HG03095 (cell line): Measurements from ENCODE around the gene NPPB.

Experiments
- ATAC-seq: cut with Tn5 transposase; IDR thresholded peaks from one replicate; pipeline ENCODE4 v1.9.1; 2021; ENCODE audit warnings: moderate library complexity; ENCODE audit not compliant: unreplicated experiment

Gene NPPB

DNA sequence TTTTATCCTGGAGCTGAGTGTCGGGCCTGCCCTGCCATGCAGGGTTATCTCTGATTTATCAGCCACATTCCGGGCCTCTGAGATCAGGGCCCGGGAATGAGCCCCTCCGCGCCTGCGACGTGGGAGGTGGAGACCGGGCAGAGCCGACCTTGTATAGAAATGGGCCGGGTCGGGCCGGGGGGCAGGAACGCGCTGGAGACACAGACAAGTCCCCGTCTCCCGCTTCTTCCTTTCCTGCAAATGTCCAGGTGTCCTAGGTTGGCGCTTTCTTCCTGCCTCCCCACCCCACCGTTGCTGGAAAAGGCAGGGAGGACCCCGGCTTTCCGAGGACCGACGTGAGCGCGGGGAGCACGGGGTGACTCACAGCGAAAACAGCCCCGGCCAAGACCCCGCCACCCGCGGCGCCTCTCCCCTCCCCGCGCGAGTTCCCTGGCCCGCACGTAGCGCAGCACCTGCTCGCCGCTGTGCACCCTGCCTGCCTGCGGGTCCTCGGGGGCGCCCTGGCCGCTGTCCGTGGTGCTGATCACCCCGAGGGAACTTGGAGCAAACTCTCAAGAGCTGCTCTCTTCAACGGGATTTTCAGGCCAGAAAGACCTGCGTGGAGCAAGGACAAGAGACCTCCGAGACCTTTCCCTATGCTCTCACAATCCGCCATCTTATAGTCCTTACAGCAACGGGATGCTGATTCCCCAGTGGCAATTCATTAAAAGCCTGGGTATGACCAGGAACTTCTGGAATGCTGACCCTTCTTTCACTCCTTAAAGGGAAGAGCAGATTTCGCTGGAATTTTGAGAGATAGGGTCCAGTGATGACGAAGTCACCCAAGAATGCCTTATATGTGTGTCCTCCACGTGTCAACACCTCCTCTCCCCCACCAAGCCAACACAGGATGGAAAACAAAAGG lies 475 bp upstream of the NPPB start:
- no peak for ATAC-seq

DNA sequence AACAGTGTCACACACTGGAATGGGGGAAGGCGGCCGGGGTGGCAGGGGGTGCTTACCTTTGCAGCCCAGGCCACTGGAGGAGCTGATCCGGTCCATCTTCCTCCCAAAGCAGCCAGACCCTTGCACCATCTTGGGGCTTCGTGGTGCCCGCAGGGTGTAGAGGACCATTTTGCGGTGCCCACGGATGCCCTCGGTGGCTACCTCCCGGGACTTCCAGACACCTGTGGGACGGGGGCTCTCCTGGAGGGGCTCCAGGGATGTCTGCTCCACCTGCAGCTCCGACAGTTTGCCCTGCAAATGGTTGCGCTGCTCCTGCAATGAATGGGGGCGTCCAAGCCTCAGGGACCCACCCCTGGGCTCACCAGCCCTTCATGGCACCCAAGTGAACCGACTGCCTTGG lies 587 bp downstream of the NPPB start:
- ATAC-seq, result no peak

DNA sequence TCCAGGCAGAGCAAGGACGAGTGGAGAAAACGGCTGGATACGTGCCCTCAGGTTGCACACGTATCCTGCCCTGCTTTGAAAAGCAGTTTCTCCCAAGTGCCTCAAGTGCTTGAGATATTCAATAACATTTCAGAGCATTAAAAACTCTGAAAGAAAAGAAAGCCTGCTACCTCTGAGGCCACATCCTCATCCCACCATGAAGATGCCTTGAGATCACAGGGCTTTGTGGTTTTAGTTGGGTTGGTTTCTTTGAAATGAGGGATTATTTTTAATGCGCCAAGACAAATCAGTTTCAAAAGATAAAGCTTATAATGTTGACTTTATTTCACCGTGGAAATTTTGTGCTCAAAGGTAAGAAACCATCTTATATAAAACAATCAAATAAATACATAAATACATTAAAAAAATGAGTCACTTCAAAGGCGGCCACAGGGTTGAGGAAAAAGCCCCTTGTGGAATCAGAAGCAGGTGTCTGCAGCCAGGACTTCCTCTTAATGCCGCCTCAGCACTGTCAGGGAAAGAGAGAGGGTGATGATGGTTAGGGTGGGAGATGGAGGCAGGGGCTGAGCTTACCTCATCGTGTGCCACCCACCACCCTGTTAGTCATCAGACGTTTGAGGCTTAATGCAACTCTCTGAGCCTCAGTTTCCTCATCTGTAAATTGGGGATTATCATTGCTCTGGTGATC lies 1.4 kb downstream of the NPPB start:
- ATAC-seq, result no peak

DNA sequence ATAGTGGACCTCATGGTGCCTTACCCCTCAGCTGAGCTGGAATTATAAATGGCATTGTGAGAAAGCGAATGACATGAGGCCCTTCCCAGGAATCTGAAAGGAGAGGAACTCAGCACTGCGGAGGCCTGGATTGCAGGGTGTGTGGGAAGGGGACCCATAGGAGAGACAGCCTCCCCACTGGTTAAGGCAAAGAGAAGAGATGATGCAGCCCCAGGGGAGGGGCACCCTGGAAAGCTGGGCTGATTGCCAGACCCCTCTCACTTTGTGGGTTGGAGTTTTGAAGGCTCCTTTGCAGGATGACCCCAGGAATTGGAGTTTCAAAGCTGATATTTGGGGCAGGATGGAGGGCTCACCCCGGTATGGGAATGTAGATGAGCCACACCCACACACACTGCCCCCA lies 2.0 kb downstream of the NPPB start:
- no peak for ATAC-seq

DNA sequence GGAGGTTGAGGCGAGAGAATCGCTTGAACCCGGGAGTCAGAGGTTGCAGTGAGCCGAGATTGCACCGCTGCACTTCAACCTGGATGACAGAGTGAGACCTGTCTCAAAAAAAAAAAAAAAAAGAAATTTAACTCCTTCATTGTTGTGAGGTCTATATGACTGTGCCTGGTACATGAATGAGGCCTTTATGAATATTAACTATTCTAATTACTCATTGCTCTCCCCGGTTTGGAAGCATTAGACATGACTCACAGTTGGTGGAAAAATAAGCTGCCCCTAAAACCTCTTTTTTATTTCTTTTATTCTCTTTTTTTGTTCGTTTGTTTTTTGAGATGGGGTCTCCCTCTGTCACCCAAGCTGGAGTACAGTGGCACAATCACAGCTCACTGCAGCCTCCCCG lies 3.3 kb downstream of the NPPB start:
- no peak for ATAC-seq

DNA sequence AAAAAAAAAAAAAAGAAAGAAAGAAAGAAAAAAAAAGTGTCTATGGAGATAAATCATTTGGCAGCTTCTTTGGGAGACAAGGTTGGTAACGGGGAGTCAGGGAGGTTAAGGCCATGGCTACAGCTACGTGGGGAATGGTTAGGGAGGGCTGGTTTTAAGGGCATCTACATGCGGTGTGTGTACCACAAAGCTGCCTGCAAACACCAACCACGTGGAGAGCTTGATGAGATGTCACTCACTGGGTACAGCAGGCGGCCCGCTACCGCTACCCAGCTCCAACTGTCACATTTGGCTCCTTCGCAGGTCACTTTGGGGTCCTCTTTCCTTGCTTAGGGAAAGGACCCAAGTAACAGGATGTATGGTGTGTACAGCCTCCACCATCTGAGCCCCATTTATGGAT lies 4.2 kb downstream of the NPPB start:
- no peak for ATAC-seq

DNA sequence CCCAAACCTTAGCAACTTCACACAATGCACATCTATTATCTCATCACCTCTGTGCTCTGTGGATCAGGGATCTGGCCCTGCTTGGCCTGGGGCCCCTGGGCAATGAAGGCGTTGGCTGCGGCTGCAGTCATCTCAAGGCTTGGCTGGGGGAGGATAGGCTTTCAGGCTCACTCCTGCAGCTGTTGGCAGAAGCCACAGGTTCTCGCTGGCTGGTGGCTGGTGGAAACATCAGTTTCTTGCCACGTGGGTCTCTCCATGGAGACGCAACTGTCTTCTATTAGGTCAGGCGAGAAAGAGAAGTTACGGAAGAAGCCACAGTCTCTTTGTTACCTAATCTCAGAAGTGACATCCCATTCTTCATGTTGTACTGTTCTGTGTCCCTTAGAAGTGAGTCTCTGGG lies 7.6 kb downstream of the NPPB start:
- ATAC-seq, result no peak

DNA sequence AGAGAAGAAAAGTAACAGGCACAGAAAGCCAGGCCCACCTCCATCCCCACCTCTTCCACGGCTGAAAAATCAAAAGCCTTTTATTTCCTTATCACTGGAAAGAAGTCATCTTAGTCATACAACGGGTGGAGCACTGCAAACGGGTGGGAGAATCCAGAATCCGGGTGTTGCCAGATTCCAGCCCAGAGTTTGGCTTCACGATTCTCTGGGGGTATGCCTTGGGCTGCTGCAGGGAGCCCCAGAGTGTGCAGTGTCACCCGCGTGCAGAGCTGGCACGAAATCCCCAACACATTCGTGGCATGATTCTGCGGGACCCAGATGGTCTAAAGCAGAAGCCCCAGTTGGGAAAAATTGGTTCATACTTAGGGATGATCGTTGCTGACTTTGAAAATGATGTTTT lies 8.6 kb downstream of the NPPB start:
- no peak for ATAC-seq

DNA sequence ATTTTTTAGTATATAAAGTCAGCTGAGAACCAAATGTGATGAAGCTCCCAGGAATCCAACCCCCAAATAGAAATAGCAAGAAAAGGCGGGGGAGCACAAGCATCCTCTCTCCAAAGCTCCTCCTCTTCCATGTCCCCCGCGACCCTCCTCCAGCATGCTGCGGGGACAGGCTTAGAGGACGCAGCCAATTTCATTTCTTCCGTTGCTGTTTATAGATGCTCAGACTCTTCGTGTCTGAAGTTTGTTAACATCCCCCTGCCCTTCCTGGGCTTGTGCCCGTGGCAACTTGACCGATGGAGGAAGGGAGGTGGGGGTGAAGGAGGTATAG lies 10.4 kb downstream of the NPPB start:
- ATAC-seq, result no peak

DNA sequence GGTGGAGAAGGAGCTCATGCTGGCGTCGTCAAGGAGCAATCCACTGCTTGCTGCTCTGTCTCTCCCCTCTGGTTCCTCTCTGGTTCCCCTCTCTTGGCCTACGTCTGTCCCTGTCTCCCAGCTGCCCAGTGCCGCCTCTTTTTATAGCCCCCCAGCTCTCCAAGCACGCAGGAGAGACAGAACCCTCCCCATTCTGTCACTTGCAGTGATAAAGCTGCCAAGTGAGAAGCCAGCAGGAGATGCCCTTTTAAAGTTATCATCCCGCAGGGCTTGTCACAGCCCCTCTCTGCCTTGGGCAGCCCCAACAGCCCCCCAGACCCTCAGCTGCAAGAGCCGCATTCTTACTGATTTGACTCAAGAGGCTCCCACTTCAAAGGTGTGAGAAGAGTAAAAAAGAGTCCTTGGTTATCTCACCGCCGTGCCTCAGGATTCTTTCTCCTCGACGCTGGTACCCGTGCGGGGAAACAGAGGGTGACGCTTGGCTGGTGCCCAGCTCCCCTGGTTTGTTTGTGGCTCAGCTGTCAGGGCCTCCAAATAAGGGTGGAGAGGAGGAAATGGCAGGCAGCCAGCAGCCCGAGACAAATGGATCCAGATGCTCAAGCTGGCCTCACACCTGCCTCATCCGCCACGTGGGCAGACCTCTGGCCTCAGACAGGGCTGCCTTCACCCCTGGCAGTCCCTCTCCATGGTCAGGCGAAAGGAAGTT lies 10.9 kb downstream of the NPPB start, which contains the start of gene NPPA:
NPPA (minus strand) TSS at position 117 of the 706 bp plus-strand sequence; CDS start at position 18, 99 bp downstream.
- no peak for ATAC-seq

DNA sequence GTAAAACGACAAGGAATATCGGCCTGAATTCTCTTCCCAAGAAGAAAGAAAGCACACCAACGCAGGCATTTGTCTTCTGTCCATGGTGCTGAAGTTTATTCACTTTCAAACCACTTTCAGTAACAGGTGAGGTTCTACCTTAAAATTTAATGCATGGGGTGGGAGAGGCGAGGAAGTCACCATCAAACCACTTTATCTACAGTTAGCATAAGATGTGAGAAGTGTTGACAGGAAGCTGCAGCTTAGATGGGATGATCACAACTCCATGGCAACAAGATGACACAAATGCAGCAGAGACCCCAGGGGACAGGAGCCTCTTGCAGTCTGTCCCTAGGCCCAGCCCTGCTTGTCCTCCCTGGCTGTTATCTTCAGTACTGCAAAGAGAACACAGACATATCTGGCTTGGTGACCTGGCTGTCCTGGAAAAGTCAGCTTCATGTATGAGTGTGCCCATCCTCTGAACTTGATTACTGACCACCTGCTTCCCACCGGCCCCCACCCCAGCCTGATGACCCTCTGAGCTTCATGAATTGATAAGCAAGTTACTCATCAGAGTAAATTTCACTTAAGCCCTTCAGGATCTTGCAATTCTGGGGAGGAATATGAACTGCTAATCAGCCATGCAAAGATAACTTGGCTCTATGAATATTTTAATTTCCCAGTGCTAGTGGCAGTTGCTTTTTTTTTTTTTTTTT lies 13.0 kb downstream of the NPPB start:
- no peak for ATAC-seq

DNA sequence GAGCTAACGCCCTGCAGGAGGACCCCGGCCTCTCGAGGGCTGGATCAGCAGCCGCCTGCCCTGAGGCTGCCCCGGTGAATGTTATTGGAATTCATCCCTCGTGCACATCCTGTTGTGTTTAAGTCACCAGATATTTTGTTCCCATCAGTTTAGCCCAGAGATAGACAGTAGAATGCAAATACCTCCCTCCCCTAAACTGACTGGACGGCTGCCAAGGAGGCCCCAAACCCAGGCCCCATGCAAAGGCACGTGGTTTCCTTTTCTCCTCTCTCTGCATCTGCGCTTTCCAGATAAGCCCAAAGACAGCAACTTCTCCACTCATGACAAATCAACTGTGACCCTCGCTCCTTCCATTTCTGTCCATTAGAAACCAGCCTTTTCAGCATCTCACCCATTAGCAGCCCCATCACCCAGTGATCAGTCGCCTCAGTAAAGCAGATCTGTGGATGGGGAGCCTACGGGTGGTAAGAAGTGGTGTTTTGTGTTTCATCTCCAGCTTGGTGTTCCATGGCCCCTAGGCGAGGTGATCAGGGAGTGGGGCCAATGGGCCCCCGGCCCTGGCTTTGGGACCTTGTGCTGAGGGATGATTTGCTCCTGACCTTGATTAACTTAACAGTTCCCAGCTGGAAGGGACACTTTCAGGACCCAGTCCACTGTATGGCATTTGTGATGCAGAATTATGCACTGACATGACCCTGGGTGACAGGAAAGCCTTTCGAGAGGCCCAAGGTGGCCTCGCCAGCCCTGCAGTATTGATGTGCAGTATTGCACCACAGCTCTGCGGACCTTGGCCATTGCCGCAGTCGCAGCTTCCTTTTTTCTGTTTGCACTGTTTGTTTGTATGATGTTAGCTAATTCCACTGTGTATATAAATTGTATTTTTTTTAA lies 16.3 kb downstream of the NPPB start:
- no peak for ATAC-seq

DNA sequence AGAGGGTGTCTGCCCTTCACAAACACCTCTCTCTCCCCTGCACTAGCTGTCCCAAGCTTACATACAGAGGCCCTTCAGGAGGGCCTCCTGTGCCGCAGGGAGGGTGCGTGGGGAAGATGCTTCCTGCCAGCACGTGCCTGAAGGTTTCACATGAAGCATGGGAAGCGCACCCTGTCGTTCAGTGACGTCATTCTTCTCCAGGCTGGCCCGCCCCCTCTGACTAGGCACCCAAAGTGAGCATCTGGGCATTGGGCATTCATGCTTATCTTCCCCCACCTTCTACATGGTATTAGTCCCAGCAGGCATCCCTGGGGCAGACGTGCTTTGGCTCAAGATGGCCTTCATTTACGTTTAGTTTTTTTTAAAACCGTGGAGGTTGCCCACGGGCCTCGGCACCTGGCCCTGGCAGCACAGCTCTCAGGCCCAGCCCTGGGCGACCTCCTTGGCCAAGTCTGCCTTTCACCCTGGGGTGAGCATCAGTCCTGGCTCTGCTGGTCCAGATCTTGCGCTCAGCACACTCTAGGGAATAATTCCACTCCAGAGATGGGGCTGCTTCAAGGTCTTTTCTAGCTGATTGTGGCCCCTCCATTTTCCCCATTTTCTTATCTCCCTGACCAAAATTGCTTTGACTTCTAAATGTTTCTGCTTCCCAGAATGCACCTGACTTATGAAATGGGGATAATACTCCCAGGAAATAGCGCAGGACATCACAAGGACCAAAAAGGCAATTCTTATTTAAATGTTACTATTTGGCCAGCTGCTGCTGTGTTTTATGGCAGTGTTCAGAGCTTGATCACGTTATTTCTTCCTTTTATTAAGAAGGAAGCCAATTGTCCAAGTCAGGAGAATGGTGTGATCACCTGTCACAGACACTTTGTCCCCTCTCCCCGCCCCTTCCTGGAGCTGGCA lies 17.2 kb downstream of the NPPB start:
- ATAC-seq, result no peak

DNA sequence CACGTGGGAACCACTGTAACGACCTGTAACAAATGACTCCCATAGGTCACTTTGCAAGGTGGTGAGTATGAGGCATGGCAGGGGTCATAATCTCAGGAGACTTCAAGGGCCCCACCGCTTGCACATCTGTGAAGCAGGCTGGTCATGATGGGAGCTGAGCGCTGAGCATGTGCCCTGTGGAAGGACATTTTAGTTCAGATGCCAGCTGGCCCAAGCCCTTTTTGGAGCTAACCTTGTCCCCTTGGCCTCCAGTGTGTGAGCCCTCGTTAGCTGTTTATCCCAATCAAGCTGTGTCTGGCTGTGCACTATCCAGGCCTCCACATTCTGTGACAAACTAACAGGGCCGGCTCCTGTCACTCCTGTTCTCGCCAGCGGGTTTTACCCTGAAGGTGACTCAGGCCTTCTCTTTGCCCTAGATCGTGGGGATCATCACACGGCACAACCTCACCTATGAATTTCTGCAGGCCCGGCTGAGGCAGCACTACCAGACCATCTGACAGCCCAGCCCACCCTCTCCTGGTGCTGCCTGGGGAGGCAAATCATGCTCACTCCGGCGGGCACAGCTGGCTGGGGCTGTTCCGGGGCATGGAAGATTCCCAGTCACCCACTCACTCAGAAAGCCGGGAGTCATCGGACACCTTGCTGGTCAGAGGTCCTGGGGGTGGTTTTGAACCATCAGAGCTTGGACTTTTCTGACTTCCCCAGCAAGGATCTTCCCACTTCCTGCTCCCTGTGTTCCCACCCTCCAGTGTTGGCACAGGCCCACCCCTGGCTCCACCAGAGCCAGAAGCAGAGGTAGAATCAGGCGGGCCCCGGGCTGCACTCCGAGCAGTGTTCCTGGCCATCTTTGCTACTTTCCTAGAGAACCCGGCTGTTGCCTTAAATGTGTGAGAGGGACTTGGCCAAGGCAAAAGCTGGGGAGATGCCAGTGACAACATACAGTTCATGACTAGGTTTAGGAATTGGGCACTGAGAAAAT lies 18.7 kb downstream of the NPPB start:
- ATAC-seq, result no peak

DNA sequence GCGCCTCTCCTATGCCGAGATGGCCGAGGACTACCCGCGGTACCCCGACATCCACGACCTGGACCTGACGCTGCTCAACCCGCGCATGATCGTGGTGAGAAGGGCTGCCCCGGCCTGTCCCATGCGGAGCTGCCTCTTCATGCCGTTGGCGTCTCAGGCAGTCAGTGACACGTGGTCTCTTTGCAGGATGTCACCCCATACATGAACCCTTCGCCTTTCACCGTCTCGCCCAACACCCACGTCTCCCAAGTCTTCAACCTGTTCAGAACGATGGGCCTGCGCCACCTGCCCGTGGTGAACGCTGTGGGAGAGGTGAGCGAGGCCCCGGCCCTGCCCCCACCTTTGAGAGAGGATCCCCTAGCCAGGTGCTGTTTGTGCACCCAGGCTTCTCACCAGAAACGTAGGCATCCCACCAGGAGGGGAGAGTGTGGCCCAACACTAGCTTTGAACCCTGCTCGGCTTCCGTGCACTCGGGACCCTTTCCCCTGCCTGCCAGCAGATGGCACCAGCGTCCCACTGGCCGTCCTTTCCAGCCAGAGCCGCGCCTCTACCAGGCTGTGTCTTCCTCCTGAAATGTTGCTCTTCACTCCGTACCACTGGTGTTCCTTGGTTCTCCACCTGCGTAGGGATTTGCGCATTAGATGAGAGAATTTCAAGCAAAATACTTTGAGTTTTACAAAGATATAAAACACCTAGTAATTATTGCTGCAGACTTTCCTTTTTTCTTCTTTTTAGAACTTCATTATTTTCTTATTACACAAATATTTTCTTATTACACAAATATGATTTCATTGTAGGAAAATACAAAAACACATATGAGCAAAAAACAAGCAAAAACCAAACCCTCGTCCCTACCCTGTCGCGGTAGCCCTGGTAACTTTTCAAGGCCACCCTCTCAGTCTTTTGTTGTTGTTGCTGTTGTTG lies 20.1 kb downstream of the NPPB start:
- no peak for ATAC-seq

DNA sequence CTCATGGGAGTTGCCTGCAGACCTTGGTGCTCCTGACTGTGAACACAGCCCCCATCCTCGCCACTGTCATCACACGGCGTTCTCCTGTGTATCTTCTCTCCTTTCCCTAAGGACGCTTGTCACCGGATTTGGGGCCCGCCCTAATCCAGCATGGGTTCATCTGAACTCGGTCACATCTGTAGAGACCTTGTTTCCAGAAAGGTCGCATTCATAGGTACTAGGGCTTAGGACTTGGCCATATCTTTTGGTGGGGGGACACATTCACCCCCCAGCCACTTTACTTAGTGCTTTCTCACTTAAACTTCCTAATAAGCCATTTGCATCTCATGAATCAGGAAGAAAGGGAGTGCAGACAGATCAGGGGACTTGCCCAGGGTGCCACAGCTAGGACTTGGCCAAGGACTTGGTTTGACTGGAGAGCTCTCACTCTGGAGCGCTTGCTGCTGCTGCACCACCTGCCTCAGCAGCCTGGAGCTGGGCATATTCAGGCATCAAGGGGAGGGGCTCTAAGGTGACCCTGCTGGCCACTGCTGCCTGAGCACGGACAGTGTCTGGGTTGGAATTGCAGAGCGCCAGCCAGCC lies 20.9 kb downstream of the NPPB start:
- ATAC-seq, result no peak
